ENCODE results near the gene PPIF. TPM values are rescaled to one million over a fixed set of nuclear protein-coding genes. Genes with fewer than 3 reads are reported as not detected.
A peak's percentile ranks its signal among the peaks of the same experiment; 100 is the strongest.

PPIF gene
- total RNA-seq, 2 donors from 2014 or later, result 50.4 to 51.0 TPM

- H3K27me3 Mint-ChIP-seq (ENCODE audit: insufficient read depth), result no peaks in the 10 kb centered on the region
- no peaks in the 10 kb centered on the region for H3K36me3 Mint-ChIP-seq (ENCODE audit: low read depth)
- no peak overlapping the region for H3K4me3 Mint-ChIP-seq
- Histone ChIP-seq H3K27me3 (ENCODE audit: control insufficient read depth, insufficient read depth, low read length, poor library complexity, severe bottlenecking) (no peaks in the 10 kb centered on the region), H3K9me3 (ENCODE audit: control insufficient read depth, low read length) (no peaks in the 10 kb centered on the region), H3K4me3 (ENCODE audit: low read length) (no peak overlapping the region), H3K9ac (ENCODE audit: extremely low read depth, low read length, poor library complexity, severe bottlenecking) (no peak overlapping the region), H3K27ac (ENCODE audit: low read depth, low read length) (no peak overlapping the region), H3K36me3 (ENCODE audit: control insufficient read depth, insufficient read depth, low read length) (no peaks in the 10 kb centered on the region), H3K4me1 (ENCODE audit: control insufficient read depth, insufficient read depth, low read length) (peaks cover 3% of the 10 kb centered on the region)
- 83 to 85% methylated on average over 10 to 14 of the region's 14 CpGs for WGBS, 2 experiments (ENCODE audit: insufficient coverage in 1 of 2, insufficient read length in 1 of 2)
- peaks cover 2% of the 10 kb centered on the region for H3K4me1 Mint-ChIP-seq
- no peak overlapping the region for H3K27ac Mint-ChIP-seq
- no peaks in the 10 kb centered on the region for H3K9me3 Mint-ChIP-seq
- DNase-seq, result peak; percentile 45
- TF ChIP-seq CTCF (conservative IDR thresholded peaks at IDR 0.05), result no peak
Measured at GRCh38 chr10:79380125-79380945, 33.1 kb downstream of the PPIF start.

DNA sequence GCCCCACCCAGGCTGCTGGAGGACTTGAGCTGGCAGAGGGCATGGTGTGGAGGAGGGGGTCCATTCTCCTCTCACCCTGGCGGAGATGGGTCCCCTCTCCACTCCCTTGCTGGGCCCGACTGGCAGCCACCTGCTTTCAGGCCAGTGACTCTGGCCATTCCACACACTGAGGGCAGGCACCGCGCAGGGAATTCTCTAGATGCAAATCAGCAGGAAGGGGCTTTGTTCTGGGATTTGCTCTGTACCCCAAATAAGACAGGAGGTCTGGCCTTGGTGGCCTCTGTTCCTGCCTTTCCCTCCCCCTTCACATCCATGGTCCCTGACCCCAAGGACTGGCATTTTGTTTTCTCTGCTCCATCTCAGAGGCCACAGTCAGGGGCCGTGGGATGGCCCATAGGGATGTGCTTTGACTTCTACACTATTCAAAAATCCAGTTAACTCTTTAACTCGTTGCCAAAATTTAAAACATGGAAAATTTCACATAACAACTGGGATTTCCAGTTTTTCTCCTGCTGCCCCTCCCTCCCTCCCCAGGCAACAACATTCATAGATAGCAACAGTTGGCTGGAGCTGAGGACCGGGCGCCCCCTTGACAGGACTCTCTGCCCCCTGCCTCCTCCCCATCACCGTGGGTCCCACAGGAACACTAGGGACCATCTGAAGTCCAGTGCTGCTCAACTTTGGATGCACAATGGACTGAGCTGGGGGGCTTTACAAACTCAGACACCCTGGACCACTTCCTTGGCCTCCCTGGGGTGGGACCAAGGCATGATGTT is 33.9 kb downstream of the PPIF start:
- Mint-ChIP-seq H3K27me3 (ENCODE audit: insufficient read depth) (no peaks in the 10 kb centered on the region), H3K9me3 (no peaks in the 10 kb centered on the region), H3K4me3 (no peak overlapping the region), H3K36me3 (ENCODE audit: low read depth) (no peaks in the 10 kb centered on the region), H3K27ac (no peak overlapping the region), H3K4me1 (peaks cover 2% of the 10 kb centered on the region)
- 93 to 97% methylated on average over 3 to 9 of the region's 9 CpGs for WGBS, 2 experiments (ENCODE audit: insufficient coverage in 1 of 2, insufficient read length in 1 of 2)
- H3K4me3 ChIP-seq (ENCODE audit: low read length), result no peak overlapping the region
- H3K4me1 ChIP-seq (ENCODE audit: control insufficient read depth, insufficient read depth, low read length), result peaks cover 3% of the 10 kb centered on the region
- DNase-seq, result peak; percentile 45
- TF ChIP-seq CTCF (conservative IDR thresholded peaks at IDR 0.05), result no peak
- no peaks in the 10 kb centered on the region for H3K27me3 ChIP-seq (ENCODE audit: control insufficient read depth, insufficient read depth, low read length, poor library complexity, severe bottlenecking)
- no peaks in the 10 kb centered on the region for H3K9me3 ChIP-seq (ENCODE audit: control insufficient read depth, low read length)
- H3K36me3 ChIP-seq (ENCODE audit: control insufficient read depth, insufficient read depth, low read length), result no peaks in the 10 kb centered on the region
- no peak overlapping the region for H3K27ac ChIP-seq (ENCODE audit: low read depth, low read length)
- no peak overlapping the region for H3K9ac ChIP-seq (ENCODE audit: extremely low read depth, low read length, poor library complexity, severe bottlenecking)

GRCh38 chr10:79381804-79382221 is 34.5 kb downstream of the PPIF start:
- DNase-seq, result peak; percentile 65
- no peaks in the 10 kb centered on the region for H3K36me3 ChIP-seq (ENCODE audit: control insufficient read depth, insufficient read depth, low read length)
- no peaks in the 10 kb centered on the region for H3K9me3 Mint-ChIP-seq
- 60 to 61% methylated on average over 1 to 11 of the region's 11 CpGs for WGBS, 2 experiments (ENCODE audit: insufficient coverage in 1 of 2, insufficient read length in 1 of 2)
- TF ChIP-seq CTCF (conservative IDR thresholded peaks at IDR 0.05), result no peak
- H3K27ac Mint-ChIP-seq, result no peak overlapping the region
- no peak overlapping the region for H3K9ac ChIP-seq (ENCODE audit: extremely low read depth, low read length, poor library complexity, severe bottlenecking)
- no peak overlapping the region for H3K27ac ChIP-seq (ENCODE audit: low read depth, low read length)
- H3K9me3 ChIP-seq (ENCODE audit: control insufficient read depth, low read length), result no peaks in the 10 kb centered on the region
- no peak overlapping the region for H3K4me3 ChIP-seq (ENCODE audit: low read length)
- no peaks in the 10 kb centered on the region for H3K36me3 Mint-ChIP-seq (ENCODE audit: low read depth)
- H3K4me3 Mint-ChIP-seq, result no peak overlapping the region
- peaks cover 3% of the 10 kb centered on the region for H3K4me1 ChIP-seq (ENCODE audit: control insufficient read depth, insufficient read depth, low read length)
- H3K27me3 Mint-ChIP-seq (ENCODE audit: insufficient read depth), result no peaks in the 10 kb centered on the region
- no peaks in the 10 kb centered on the region for H3K27me3 ChIP-seq (ENCODE audit: control insufficient read depth, insufficient read depth, low read length, poor library complexity, severe bottlenecking)
- H3K4me1 Mint-ChIP-seq, result peaks cover 2% of the 10 kb centered on the region

Data from endodermal cell (in vitro differentiated cells).